GM18505 (cell line): ENCODE measurements around the gene TCTN1.
"Not testable (repeated sequence)": the region's sequence is repeated elsewhere in the genome, so short reads cannot be mapped to it uniquely, and the experiment has no call there.

Source experiments
- ATAC-seq: cut with Tn5 transposase; IDR thresholded peaks from one replicate; pipeline ENCODE4 v1.9.1; 2021; ENCODE audit not compliant: unreplicated experiment
- POLR2A ChIP-seq: IDR thresholded peaks from 4 replicates; pipeline ENCODE4 v1.6.1; 2011; ENCODE audit warnings: borderline replicate concordance; ENCODE audit not compliant: insufficient read depth, insufficient read length; ENCODE audit errors: extremely low read depth

The TCTN1 gene

DNA sequence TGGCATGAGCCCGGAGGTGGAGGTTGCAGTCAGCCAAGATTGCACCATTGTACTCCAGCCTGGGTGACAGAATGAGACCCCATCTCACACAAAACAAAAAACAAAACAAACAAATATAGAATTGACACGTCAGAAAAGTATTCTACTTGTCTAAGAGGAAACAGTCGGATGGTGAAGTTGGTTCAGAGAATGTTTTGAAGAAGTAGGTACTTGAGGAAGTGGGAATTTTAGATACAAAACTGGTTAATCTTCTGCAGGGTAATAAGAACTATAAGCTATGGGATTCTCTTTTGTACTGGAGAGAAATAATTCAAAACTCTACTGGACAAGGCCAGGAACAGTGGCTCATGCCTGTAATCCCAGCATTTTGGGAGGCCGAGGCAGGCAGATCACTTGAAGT is 14.6 kb upstream of the TCTN1 start:
- TF ChIP-seq POLR2A: no peak
- no peak for ATAC-seq

DNA sequence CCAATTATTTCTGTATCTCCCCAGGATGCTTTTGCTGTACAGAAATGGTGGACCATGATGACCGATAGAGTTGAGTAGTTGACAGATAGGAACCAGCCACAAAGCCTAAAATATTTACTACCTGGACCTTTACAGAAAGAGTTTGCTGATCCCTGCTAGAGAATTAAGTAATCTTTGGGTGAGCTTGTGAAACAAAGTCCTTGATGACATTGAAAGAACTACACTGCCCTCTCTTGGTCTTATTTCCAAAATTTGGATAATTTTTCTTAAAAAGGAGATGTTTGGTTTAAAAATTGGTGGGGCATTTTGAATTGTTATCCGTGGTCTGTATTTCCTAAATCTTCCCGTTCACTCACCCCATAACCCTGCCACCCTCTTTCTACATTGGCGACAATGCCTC is 13.7 kb upstream of the TCTN1 start:
- no peak for TF ChIP-seq POLR2A
- no peak for ATAC-seq

DNA sequence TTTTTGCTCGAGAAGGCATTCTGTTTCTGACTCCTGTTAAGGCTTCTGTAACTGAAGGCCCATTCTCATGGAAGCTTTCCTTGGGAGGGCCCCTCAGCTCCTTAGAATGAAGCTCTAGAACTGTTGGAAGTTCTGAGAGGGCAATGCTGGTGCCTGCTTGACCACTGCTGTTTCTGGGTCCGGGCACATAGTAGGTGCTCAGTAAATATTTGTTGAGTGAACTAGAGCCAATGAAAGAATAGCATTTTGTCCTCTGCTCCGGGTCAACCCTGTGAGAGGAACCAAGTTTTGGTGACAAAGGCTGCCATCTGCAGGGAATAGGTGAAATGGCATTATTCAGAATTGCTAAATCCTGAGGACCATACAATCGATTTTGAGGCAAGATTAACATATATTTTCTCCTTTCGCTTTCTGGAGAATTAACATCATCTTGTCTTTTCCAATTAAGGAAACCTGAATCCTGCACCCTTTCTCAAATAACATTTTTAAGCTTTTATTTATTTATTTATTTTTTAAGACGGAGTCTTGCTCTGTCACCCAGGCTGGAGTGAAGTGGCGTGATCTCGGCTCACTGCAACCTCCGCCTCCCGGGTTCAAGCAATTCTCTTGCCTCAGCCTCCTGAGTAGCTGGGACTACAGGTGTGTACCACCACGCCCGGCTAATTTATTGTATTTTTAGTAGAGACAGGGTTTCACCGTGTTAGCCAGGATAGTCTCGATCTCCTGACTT is 11.7 kb upstream of the TCTN1 start:
- not testable (repeated sequence) for ATAC-seq

DNA sequence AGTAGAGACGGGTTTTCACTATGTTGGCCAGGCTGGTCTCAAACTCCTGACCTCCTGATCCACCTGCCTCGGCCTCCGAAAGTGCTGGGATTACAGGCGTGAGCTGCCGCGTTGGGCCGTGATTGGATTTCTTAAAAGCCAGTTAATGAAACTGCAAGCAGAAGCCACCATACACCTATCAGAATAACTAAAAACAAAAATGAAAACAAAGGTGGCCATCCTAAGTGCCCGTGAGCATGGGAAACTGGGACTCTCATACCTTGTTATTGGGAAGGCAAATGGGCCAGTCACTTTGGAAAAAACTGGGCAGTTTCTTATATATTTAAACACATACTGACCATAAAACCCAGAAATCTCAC is 7.7 kb upstream of the TCTN1 start:
- TF ChIP-seq POLR2A: peak; percentile 0
- ATAC-seq: no peak

DNA sequence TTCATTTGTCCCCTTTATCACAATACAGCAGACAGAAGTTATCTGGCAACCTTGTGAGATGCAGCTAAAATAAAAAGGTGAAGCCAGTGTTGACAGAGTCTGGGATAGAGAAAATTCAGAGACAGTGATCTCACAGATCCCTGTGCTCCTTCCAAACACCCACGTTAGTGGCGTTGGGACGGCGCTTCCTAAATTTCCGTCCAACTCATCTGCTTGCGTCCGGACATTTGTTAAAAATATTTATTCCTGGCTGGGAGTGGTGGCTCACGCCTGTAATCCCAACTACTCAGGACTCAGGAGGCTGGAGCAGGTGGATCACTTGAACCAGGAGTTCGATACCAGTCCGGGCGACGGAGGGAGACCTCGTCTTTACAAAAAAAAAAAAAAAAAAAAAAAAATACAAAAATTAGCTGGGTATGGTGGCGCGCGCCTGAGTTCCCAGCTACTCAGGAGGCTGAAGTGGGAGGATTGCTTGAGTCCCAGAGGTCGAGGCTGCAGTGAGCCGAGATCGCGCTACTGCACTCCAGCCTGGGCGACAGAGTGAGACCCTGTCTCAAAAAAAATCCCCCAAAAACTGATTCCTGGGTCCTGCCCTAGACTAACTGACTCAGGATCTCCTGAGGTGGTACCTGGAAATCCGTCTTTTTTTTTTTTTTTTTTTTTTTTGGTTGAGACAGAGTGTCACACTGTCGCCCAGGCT is 708 bp upstream of the TCTN1 start:
- ATAC-seq: no peak
- no peak for TF ChIP-seq POLR2A

DNA sequence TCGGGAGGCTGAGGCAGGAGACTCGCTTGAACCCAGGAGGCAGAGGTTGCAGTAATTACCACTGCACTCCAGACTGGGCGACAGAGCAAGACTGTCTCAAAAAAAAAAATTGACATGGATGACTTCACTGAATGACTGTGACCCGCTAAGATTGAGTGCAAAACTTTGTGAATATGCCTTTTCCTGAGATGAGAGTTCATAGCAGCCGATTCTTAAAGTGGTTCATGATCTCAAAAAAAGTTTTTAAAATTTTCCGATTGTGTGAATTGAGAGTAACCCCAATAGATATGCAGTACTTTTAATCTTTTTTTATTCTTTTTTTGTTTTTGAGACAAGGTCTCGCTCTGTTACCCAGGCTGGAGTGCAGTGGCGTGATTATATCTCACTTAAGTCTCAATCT is 1.2 kb downstream of the TCTN1 start:
- no peak for TF ChIP-seq POLR2A

DNA sequence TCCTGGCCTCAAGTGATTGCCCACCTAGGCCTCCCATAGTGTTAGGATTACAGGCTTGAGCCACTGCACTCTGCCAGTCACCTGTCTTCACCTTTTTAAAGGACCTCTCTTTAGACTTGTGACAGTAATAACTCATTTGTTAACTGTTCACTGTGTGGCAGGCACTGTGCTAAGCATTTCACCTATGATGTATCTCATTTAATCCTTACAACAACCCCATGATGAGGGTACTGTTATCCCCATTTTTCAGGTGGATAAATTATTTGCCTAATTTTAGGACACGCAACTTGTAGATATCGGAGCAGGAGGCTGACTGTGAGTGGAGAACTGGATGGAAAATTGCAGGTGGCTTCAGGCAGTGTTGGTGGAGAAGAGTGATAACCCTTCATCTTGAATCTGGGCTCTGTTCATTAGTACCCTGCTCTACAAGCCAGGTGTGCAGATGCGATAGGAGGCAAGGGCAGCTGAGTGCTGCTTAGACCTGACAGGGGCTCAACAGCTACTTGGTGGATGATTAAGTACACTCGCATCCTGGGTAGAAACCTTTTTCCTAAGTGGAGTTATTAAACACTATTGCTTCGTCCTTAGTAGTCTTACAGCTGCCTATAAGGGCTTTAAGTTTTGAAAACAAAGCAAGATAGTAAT is 2.7 kb downstream of the TCTN1 start:
- no peak for ATAC-seq
- no peak for TF ChIP-seq POLR2A

More for the DNA sequence above, 1.2 kb downstream of the TCTN1 start:
- ATAC-seq: no peak

DNA sequence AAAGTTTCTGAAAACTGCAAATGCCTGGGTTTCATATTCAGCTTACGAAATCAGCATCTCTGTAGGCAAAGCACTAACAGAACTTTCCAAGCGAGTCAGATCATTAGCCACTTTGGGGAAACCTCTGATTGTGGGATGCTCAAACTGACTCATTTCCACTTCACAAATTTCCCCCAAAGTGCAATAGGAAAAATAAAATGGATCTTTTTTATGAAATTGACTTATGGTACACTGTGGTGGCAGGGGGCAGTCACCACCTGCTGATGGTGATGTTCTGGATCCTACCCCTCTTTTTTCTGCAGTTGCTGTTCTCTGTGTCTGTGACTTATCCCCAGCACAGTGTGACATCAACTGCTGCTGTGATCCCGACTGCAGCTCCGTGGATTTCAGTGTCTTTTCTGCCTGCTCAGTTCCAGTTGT is 5.6 kb downstream of the TCTN1 start:
- TF ChIP-seq POLR2A: peak; percentile 16
- peak; percentile 51 for ATAC-seq

DNA sequence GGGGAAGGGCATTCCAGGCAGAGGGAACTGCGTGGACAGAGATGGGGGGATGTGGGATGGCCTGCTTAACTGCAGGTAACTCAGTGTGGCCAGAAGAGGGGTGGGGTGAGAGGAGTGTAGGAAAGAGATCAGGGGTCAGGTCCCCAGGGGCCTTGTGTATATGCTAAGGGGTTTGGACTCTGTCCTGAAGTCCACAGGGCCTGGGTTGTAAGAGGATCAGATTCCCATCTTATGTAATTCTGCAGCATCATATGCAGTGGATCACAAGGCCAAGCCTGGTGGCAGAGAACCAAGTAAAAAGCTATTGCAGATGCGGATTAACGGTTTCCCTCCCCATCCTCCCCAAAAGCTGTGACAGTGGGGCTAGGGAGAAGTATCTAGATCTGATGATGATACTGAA is 8.7 kb downstream of the TCTN1 start:
- ATAC-seq: no peak
- no peak for TF ChIP-seq POLR2A

DNA sequence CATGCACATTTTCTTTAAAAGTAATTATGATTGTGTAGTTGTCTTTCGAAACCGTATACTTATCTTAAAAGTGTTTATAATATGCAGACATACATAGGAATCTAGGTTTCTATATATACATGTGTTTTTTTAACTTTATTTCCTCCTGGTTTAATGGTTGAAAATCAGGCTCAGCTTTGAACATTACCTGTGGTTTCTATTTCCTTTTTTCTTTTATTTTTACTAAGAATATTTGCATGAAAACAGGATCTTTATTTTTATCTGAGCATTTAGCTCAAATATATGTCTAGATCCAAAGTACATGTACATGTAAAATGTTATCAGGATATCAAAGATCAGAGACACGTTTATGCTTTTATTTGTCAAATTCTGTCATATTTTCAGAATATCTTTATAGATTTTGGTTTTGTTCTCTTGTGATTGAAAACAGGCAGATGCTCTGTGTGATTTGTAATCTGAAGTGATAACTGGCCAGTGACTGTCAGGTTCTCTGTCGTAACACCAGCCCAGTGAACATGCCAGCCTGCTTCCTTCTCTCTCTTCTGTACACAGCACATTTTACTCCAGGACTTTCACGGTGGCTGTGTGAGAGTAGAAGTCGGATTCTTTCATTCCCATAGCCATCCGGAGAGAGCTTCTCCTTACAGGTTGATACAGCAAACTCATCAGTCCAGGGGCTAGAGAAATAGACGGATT is 13.7 kb downstream of the TCTN1 start:
- no peak for ATAC-seq
- TF ChIP-seq POLR2A: no peak

DNA sequence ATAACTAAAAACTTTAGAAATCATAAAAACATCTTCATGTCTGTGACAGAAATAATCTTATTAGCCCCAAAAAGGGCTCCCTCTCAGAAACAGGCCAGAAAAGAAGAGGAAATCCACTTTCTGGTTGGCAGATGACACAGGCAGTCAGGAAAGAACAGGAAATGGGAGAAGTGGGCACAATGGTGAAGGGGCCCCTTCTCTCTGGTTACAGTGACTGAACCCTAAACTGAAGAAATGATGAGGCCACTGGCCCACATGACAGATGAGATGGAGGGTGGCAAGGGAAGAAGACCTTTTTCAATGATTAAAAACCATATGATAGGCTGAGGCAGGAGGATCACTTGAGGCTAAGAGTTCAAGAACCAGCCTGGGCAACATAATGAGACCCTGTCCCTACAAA is 21.1 kb downstream of the TCTN1 start:
- no peak for ATAC-seq
- no peak for TF ChIP-seq POLR2A

DNA sequence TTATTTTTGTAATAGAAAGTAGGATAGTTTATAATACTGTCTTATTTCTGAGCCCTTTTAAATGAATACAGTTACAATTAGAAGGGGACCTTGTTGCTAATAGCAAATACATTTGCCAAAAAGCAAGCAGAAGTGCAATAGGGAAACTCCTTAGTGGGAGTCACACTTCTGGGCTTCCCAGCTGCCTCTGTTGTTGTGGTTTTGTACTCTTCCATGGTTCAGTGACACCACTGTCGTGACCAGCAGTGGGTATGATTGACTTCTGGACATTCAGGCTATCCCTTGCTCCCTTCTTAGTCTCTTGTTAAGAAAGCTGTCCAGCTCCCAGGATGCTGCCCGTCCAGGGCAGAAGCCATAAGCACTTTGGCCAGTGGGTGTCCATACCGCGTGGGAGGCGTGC is 22.6 kb downstream of the TCTN1 start:
- TF ChIP-seq POLR2A: no peak
- no peak for ATAC-seq

DNA sequence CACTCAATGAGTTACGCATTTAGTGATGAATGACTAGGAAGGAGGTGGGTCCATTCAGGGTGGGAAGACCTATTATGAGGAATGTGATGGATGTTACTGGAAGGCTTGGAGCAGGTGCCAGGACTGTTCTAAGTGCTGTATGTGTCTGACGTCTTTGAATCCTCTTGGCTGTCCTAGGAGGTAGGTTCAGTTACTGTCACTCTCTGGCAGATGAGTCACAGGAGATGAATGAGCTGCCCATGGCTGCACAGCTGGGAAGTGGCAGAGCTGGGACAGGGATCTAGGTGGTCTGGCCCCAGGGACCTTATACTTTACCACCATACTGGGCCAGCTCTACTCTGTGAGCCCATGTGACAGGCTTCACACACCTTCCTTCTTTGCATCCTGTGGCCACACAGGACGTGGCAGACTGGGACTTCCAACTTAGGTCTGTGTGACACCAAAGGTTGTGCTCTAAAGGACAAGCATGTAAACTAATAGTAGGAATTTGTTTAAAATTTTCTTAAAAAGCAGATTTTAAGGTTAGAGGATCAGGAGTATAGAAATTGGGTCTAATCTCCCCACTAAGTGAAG is 24.0 kb downstream of the TCTN1 start:
- no peak for ATAC-seq
- no peak for TF ChIP-seq POLR2A

DNA sequence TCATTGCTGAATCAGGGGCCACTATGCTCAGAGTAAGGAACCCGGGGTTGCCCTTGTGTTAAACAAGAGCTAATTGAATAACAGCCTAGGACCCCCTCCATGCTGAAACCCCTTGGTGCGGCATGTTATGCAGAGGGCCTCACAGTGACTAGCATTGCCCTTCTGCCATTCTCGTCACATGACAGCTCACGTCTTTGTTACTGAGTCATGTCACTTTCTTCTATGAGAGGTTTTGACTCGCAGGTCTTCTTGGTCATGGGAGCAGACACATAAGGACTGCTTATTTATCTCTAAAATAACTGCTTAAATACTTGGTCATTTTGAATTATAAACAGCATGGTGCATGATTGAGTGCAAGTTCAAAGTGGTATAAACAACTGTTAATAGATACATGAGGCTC is 24.9 kb downstream of the TCTN1 start:
- ATAC-seq: no peak
- no peak for TF ChIP-seq POLR2A
